NB4 (cell line): ENCODE data around the gene CRYBA4.
"Not testable (repeated sequence)": the region's sequence is repeated elsewhere in the genome, so short reads cannot be mapped to it uniquely, and the experiment has no call there.

Source experiments
- DNase-seq: peaks from one replicate; pipeline ENCODE4 v3.0.0; 2010; ENCODE audit warnings: low read depth
- H3K4me3 ChIP-seq: one replicate; pipeline ENCODE4 v1.5.1; 2011; ENCODE audit warnings: mild to moderate bottlenecking, low read depth, low read length, moderate library complexity
- MYC ChIP-seq: IDR thresholded peaks from 2 replicates; pipeline ENCODE4 v1.6.1; 2011; ENCODE audit warnings: low read depth, low read length
- POLR2A ChIP-seq: IDR thresholded peaks from 2 replicates; pipeline ENCODE4 v1.6.1; 2011; ENCODE audit warnings: mild to moderate bottlenecking; ENCODE audit not compliant: insufficient read length; ENCODE audit errors: extremely low read depth
- TF ChIP-seq, protein P1 (sequence below): IDR thresholded peaks from one replicate; pipeline ENCODE4 v1.5.1; 2012; ENCODE audit warnings: low read depth, low read length
- TF ChIP-seq, protein P2 (sequence below): IDR thresholded peaks from 2 replicates; pipeline ENCODE4 v1.6.1; 2011; ENCODE audit warnings: low read depth, low read length

CRYBA4 gene

DNA sequence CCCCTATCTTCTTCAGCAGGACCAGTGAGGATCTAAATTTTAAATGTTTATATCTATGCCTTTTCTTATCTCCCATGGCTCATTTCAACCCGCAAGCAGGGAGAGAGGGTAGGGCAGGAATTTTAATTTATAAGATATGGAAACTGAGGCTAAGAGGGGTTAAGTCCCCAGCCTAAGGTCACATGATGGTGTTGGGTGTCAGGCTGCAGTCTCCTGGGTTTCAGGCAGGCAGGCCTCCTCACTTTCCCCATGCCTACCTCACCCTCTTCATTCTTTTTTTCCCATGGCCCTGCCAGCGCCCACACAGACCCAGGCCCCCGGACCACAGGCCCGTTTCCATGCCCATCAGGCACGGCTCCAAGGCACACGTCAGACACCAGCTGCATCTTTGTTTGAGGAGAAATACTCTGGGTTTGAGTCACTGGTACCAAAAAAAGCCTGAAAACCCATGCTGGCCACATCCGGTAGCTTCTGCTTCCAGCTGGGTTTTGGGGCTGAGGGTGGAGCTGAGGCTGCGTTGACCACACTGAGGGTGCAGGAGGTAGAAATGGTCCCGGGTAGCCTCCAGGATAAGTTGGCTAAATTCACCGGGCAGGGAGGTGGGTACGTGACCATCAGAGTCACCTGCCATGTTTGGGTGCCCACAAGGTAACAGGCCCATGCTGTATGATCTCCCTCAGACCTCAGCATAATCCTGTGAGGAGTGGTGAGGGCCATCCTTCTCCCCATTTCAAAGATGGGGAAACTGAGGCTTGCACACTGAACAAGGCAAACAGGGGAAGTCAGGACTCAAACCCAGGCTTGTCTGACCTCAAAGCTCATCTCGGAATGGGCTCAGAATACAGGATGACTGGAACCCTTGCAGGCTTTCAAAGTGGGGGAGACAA is 11.4 kb upstream of the CRYBA4 start:
- peak; percentile 58 for DNase-seq
- no peak overlapping the region for H3K4me3 ChIP-seq
- TF ChIP-seq, protein P1, sequence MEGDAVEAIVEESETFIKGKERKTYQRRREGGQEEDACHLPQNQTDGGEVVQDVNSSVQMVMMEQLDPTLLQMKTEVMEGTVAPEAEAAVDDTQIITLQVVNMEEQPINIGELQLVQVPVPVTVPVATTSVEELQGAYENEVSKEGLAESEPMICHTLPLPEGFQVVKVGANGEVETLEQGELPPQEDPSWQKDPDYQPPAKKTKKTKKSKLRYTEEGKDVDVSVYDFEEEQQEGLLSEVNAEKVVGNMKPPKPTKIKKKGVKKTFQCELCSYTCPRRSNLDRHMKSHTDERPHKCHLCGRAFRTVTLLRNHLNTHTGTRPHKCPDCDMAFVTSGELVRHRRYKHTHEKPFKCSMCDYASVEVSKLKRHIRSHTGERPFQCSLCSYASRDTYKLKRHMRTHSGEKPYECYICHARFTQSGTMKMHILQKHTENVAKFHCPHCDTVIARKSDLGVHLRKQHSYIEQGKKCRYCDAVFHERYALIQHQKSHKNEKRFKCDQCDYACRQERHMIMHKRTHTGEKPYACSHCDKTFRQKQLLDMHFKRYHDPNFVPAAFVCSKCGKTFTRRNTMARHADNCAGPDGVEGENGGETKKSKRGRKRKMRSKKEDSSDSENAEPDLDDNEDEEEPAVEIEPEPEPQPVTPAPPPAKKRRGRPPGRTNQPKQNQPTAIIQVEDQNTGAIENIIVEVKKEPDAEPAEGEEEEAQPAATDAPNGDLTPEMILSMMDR = no peak
- TF ChIP-seq POLR2A = no peak

DNA sequence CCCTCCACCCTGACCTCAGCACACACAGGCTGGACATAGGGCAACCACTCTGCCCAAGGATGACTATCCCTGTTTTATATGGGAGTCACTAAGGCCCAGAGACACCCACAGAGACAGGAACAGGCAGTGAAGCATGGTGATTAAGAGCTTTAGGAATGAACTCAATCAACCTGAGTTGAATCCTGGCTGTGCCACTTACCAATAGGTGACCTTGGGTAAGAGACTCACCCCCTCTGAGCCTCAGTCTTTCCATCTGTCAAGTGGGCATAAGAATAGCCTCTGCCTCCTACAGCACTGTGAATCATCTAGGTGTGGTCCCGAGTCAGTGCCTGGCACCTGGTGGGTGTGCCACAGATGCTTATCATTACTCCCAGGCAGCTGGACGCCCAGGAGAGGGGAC is 10.8 kb upstream of the CRYBA4 start:
- TF ChIP-seq, protein P1 = no peak
- TF ChIP-seq MYC (no peak), POLR2A (no peak)
- TF ChIP-seq, protein P2, sequence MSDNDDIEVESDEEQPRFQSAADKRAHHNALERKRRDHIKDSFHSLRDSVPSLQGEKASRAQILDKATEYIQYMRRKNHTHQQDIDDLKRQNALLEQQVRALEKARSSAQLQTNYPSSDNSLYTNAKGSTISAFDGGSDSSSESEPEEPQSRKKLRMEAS = no peak
- no peak for DNase-seq
- no peak overlapping the region for H3K4me3 ChIP-seq

- no peak for DNase-seq
- no peak for TF ChIP-seq POLR2A
- TF ChIP-seq, protein P1 = no peak
- no peak for TF ChIP-seq MYC
- TF ChIP-seq, protein P2 = no peak
- H3K4me3 ChIP-seq = no peak overlapping the region
Observed at GRCh38 chr22:26612652-26613051, 9.1 kb upstream of the CRYBA4 start.

DNA sequence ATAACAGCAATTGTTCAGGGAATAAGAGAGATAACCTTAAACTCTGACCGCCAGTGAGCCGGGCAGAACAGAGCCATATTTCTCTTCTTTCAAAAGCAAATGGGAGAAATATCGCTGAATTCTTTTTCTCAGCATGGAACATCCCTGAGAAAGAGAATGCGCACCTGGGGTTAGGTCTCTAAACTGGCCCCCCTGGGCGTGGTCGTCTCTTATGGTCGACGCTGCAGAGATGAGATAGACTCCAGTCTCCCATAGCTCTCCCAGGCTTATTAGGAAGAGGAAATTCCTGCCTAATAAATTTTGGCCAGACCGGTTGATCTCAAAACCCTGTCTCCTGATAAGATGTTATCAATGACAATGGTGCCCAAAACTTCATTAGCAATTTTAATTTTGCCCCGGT is 8.0 kb upstream of the CRYBA4 start:
- not testable (repeated sequence) for DNase-seq

DNA sequence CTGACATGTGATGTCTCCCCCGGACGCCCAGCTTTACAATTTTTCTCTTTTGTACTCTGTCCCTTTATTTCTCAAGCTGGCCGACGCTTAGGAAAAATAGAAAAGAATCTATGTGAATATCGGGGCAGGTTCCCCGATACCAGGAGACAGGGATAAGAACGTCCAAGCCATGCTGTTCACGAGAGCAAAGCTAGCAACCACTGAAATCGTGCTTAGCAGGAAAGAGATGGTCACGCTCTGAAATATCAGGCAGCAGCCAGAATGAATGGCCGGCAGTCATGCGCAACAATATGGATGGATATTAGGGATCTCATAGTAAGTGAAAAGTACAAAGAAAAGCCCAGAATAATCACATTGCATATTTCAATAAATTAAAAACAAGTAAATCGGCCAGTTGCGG is 7.4 kb upstream of the CRYBA4 start:
- no peak for TF ChIP-seq MYC
- TF ChIP-seq, protein P1 = no peak
- TF ChIP-seq, protein P2 = no peak
- TF ChIP-seq POLR2A = no peak
- DNase-seq = no peak
- no peak overlapping the region for H3K4me3 ChIP-seq

More for the DNA sequence above, 8.0 kb upstream of the CRYBA4 start:
- not testable (repeated sequence) for H3K4me3 ChIP-seq

DNA sequence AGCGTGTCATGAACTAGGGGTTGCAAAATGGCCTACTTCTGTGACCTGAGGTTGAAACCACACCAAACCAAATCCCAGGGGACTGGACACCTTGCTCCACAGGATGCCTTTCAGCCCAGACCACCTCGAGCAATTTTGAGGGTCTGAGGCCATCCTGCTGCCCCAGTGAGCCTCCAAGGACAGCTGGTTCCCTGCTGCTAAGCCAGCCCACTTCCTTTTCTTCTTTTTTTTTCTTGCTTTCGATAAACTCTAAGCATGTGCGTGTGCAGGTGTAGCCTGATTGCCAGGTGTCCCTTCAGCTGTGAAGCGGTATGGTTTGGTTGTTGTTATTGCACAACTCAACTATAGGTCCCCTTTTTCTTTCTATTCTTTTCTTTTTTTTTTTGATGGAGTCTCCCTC is 6.6 kb upstream of the CRYBA4 start:
- TF ChIP-seq, protein P1 = no peak
- TF ChIP-seq, protein P2 = no peak
- TF ChIP-seq MYC (no peak), POLR2A (no peak)

More for the DNA sequence above, 6.6 kb upstream of the CRYBA4 start:
- no peak overlapping the region for H3K4me3 ChIP-seq
- DNase-seq = no peak
